ENCODE results near the gene SORT1. TPM values are rescaled to one million over a fixed set of nuclear protein-coding genes. Genes with fewer than 3 reads are reported as not detected.

The SORT1 gene
- total RNA-seq, 4 donors from 2014 or later: 66.6 to 142 (median 105) TPM

DNA sequence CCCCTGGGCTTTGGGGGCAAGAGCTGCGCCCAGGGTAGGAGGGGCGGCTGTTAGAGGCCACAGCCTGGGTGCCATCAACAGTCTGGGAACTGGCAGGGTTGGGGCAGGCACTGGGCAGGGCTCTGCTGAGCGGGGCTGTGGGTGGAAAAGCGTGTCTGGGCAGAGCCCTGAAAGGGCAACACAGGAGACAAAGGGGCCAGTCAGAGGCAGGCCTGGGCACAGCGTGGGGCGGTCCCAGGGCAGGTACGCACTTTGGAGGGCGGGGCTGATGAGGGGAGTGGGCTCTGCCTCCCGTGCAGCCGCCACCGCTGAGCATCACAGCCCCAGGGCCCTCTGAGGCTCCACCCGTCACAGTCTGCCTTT, 134.5 kb downstream of the SORT1 start:
- no peaks in the 10 kb centered on the region for H3K27me3 ChIP-seq
- no peak for TF ChIP-seq POLR2A (IDR thresholded peaks at IDR 0.05)
- no peak for TF ChIP-seq EP300 (IDR thresholded peaks at IDR 0.05)
- TF ChIP-seq, protein P1, sequence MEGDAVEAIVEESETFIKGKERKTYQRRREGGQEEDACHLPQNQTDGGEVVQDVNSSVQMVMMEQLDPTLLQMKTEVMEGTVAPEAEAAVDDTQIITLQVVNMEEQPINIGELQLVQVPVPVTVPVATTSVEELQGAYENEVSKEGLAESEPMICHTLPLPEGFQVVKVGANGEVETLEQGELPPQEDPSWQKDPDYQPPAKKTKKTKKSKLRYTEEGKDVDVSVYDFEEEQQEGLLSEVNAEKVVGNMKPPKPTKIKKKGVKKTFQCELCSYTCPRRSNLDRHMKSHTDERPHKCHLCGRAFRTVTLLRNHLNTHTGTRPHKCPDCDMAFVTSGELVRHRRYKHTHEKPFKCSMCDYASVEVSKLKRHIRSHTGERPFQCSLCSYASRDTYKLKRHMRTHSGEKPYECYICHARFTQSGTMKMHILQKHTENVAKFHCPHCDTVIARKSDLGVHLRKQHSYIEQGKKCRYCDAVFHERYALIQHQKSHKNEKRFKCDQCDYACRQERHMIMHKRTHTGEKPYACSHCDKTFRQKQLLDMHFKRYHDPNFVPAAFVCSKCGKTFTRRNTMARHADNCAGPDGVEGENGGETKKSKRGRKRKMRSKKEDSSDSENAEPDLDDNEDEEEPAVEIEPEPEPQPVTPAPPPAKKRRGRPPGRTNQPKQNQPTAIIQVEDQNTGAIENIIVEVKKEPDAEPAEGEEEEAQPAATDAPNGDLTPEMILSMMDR (IDR thresholded peaks at IDR 0.05): no peak
- no peak for TF ChIP-seq POLR2AphosphoS5 (IDR thresholded peaks at IDR 0.05)
- H3K36me3 ChIP-seq: peaks cover 0 to 79% of the 10 kb centered on the region in 2 donors
- peak; percentile 4 for ATAC-seq
- no peaks in the 10 kb centered on the region for H3K9me3 ChIP-seq
- 52% methylated on average over 5 of the region's 12 CpGs; no CpG with 5 or more reads in 1 of the 2 donors for WGBS, 2 donors (ENCODE audit: low coverage in 1 of 2)
- peaks cover 0 to 18% (median 0%) of the 10 kb centered on the region in 3 donors for H3K4me1 ChIP-seq
- H3K27ac ChIP-seq: peak overlapping the region in 3 of 4 donors; percentile 28 to 61 (median 54)
- no peak overlapping the region for H3K4me3 ChIP-seq

DNA sequence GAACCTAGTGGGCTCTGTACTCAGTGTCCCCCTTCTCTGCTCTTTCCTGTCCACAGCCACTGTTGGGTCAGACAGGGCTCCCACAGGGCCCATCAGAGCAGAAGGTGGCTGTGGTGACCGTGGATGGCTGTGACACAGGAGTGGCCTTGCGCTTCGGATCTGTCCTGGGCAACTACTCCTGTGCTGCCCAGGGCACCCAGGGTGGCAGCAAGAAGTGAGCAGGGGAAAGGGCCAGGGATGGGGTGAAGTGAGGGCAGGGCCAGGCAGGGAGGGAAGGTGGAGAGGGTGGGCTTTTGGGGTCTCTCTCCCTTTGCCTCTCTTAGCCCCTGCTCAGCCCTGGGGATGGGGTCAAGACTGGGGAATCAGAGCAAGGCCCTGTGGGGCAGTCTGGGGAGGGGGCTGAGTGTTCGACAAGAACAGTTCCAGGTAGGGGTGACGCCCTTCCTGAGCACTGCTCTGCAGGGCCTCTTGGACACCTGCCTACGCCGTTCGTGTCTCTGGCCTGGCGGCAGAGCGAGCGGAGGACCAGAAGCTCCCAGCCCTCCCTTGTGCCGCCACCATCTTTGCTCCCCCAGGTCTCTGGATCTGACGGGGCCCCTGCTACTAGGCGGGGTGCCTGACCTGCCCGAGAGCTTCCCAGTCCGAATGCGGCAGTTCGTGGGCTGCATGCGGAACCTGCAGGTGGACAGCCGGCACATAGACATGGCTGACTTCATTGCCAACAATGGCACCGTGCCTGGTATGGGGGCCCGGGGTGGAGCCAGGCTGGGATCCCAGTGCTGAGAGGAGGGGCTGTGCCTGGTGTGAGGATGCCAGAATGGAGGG, 135.3 kb downstream of the SORT1 start:
- H3K9me3 ChIP-seq: no peaks in the 10 kb centered on the region
- peaks cover 0 to 18% (median 0%) of the 10 kb centered on the region in 3 donors for H3K4me1 ChIP-seq
- peak overlapping the region in 2 of 4 donors; percentile 28 to 61 for H3K27ac ChIP-seq
- whole genome bisulfite sequencing, 2 donors (ENCODE audit: low coverage in 1 of 2): 81% methylated on average over 3 of the region's 22 CpGs; no CpG with 5 or more reads in 1 of the 2 donors
- peaks cover 0 to 74% of the 10 kb centered on the region in 2 donors for H3K36me3 ChIP-seq
- no peak for ATAC-seq
- TF ChIP-seq EP300 (IDR thresholded peaks at IDR 0.05): no peak
- no peak for TF ChIP-seq POLR2A (IDR thresholded peaks at IDR 0.05)
- TF ChIP-seq, protein P1 (IDR thresholded peaks at IDR 0.05): no peak
- no peak for TF ChIP-seq POLR2AphosphoS5 (IDR thresholded peaks at IDR 0.05)
- H3K4me3 ChIP-seq: no peak overlapping the region
- H3K27me3 ChIP-seq: no peaks in the 10 kb centered on the region

DNA sequence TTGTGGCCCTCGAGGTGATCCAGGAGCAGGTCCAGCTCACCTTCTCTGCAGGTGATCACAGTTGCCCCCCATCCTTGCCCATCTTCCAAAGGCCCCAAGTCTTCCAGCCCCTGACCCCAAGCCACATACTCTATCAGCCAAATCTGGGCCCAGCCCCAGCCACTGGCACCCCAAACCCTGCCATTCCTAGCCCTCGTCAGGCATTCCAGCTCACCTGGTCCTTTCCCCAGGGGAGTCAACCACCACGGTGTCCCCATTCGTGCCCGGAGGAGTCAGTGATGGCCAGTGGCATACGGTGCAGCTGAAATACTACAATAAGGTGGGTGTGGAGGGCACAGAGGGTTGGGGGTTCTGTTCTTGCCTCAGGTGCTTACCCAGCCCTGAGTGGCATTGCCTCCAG, 136.1 kb downstream of the SORT1 start:
- 70 to 100% methylated on average over 1 to 2 of the region's 6 CpGs for WGBS, 2 donors (ENCODE audit: low coverage in 1 of 2)
- ATAC-seq: no peak
- H3K36me3 ChIP-seq: peaks cover 0 to 65% of the 10 kb centered on the region in 2 donors
- H3K4me1 ChIP-seq: peaks cover 0 to 18% (median 0%) of the 10 kb centered on the region in 3 donors
- no peaks in the 10 kb centered on the region for H3K9me3 ChIP-seq
- H3K27me3 ChIP-seq: no peaks in the 10 kb centered on the region
- TF ChIP-seq POLR2A (IDR thresholded peaks at IDR 0.05) (no peak), POLR2AphosphoS5 (IDR thresholded peaks at IDR 0.05) (no peak), EP300 (IDR thresholded peaks at IDR 0.05) (no peak)
- TF ChIP-seq, protein P1 (IDR thresholded peaks at IDR 0.05): no peak
- H3K27ac ChIP-seq: no peak overlapping the region
- H3K4me3 ChIP-seq: no peak overlapping the region

DNA sequence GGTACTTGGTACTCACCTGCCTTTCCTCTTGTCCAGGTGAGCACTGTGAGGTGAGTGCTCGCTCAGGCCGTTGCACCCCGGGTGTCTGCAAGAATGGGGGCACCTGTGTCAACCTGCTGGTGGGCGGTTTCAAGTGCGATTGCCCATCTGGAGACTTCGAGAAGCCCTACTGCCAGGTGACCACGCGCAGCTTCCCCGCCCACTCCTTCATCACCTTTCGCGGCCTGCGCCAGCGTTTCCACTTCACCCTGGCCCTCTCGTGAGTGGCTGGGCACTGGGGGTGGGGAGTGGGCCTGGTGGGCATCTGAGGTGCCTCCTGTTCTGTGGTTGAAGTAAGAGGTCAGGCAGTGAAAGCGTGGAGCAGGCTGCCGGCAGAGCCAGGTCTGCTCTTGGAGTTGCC, 136.7 kb downstream of the SORT1 start:
- Histone ChIP-seq H3K27me3 (no peaks in the 10 kb centered on the region), H3K36me3 (peaks cover 0 to 63% of the 10 kb centered on the region in 2 donors), H3K4me1 (peaks cover 0 to 22% (median 0%) of the 10 kb centered on the region in 3 donors), H3K4me3 (no peak overlapping the region), H3K27ac (no peak overlapping the region), H3K9me3 (no peaks in the 10 kb centered on the region)
- ATAC-seq: no peak
- TF ChIP-seq, protein P1 (IDR thresholded peaks at IDR 0.05): no peak
- no peak for TF ChIP-seq POLR2AphosphoS5 (IDR thresholded peaks at IDR 0.05)
- no peak for TF ChIP-seq POLR2A (IDR thresholded peaks at IDR 0.05)
- TF ChIP-seq EP300 (IDR thresholded peaks at IDR 0.05): no peak
- WGBS, 2 donors (ENCODE audit: low coverage in 1 of 2): 91% methylated on average over 6 of the region's 16 CpGs; no CpG with 5 or more reads in 1 of the 2 donors
